MM.1S (cell line): Measurements from ENCODE around the gene SNX11.
A peak's percentile ranks its signal among the peaks of the same experiment; 100 is the strongest.

ENCODE experiments used
- DNase-seq: peaks from one replicate; pipeline ENCODE4 v3.0.0-alpha.2; 2015
- H2AFZ ChIP-seq: fragments of 300-600 bp; sonication (generic); 2 replicates; pipeline ENCODE4 v1.6.0; 2016; ENCODE audit warnings: antibody characterized with exemption, low read length
- H3F3A ChIP-seq: fragments of 300-600 bp; sonication (generic); 2 replicates; pipeline ENCODE4 v1.6.1; 2016; ENCODE audit warnings: mild to moderate bottlenecking, antibody characterized with exemption, low read length, moderate library complexity, mixed read lengths; ENCODE audit not compliant: insufficient read depth
- H3K27ac ChIP-seq: fragments of 300-600 bp; sonication (generic); 2 replicates; pipeline ENCODE4 v1.5.1; 2016; ENCODE audit warnings: mild to moderate bottlenecking, low read length
- H3K27me3 ChIP-seq: fragments of 300-600 bp; sonication (generic); replicated peaks from 2 replicates; pipeline ENCODE4 v1.6.0; 2016; ENCODE audit warnings: low read length; ENCODE audit not compliant: insufficient read depth
- H3K36me3 ChIP-seq: fragments of 300-600 bp; sonication (generic); replicated peaks from 2 replicates; pipeline ENCODE4 v1.6.1; 2016; ENCODE audit warnings: mild to moderate bottlenecking, low read length, mixed read lengths; ENCODE audit not compliant: insufficient read depth
- H3K4me1 ChIP-seq: fragments of 300-600 bp; sonication (generic); 2 replicates; pipeline ENCODE4 v1.6.1; 2016; ENCODE audit warnings: low read length, mixed read lengths
- H3K4me2 ChIP-seq: fragments of 300-600 bp; sonication (generic); 2 replicates; pipeline ENCODE4 v1.6.0; 2016; ENCODE audit warnings: low read depth, low read length
- H3K4me3 ChIP-seq: fragments of 300-600 bp; sonication (generic); 2 replicates; pipeline ENCODE4 v1.5.1; 2016; ENCODE audit warnings: low read length, mixed read lengths
- H3K79me2 ChIP-seq: fragments of 300-600 bp; sonication (generic); 2 replicates; pipeline ENCODE4 v1.6.1; 2016; ENCODE audit warnings: mixed run types, low read length, mixed read lengths
- H3K9ac ChIP-seq: fragments of 300-600 bp; sonication (generic); 2 replicates; pipeline ENCODE4 v1.6.1; 2016; ENCODE audit warnings: low read length, mixed read lengths
- H3K9me2 ChIP-seq: fragments of 300-600 bp; sonication (generic); replicated peaks from 2 replicates; pipeline ENCODE4 v1.6.1; 2016; ENCODE audit warnings: mild to moderate bottlenecking, low read length, mixed read lengths; ENCODE audit not compliant: insufficient read depth
- H3K9me3 ChIP-seq: fragments of 300-600 bp; sonication (generic); replicated peaks from 2 replicates; pipeline ENCODE4 v1.6.1; 2016; ENCODE audit warnings: mild to moderate bottlenecking, low read length, mixed read lengths; ENCODE audit not compliant: insufficient read depth
- H4K20me1 ChIP-seq: fragments of 300-600 bp; sonication (generic); 2 replicates; pipeline ENCODE4 v1.6.1; 2016; ENCODE audit warnings: mild to moderate bottlenecking, low read length, moderate library complexity, mixed read lengths; ENCODE audit not compliant: insufficient read depth
- CTCF ChIP-seq: fragments of 300-600 bp; sonication (generic); IDR thresholded peaks from 2 replicates; pipeline ENCODE4 v1.5.1; 2016; ENCODE audit warnings: antibody characterized with exemption, low read length, mixed read lengths
- EZH2 ChIP-seq: fragments of 300-600 bp; sonication (generic); optimal IDR thresholded peaks from 2 replicates; pipeline ENCODE3; 2017; ENCODE audit warnings: low read depth, mild to moderate bottlenecking, antibody characterized with exemption, low read length, mixed read lengths
- EZH2phosphoT487 ChIP-seq: fragments of 300-600 bp; sonication (generic); IDR thresholded peaks from 2 replicates; pipeline ENCODE4 v1.6.1; 2018; ENCODE audit warnings: antibody characterized with exemption, low read length

The SNX11 gene

GRCh38 chr17:48153691-48154358 lies 46.3 kb downstream of the SNX11 start:
- peak; percentile 35 for DNase-seq
- no peaks in the 10 kb centered on the region for H3K27me3 ChIP-seq
- no peak overlapping the region for H3K4me3 ChIP-seq
- H4K20me1 ChIP-seq, result no peaks in the 10 kb centered on the region
- H3K27ac ChIP-seq, result no peak overlapping the region
- TF ChIP-seq CTCF (peak; percentile 36), EZH2 (no peak)
- no peak overlapping the region for H3K4me2 ChIP-seq
- no peaks in the 10 kb centered on the region for H3K9me3 ChIP-seq
- no peaks in the 10 kb centered on the region for H3F3A ChIP-seq
- no peaks in the 10 kb centered on the region for H3K4me1 ChIP-seq
- H3K9ac ChIP-seq, result no peak overlapping the region
- H3K36me3 ChIP-seq, result no peaks in the 10 kb centered on the region
- no peaks in the 10 kb centered on the region for H3K9me2 ChIP-seq
- no peak overlapping the region for H2AFZ ChIP-seq
- no peaks in the 10 kb centered on the region for H3K79me2 ChIP-seq

DNA sequence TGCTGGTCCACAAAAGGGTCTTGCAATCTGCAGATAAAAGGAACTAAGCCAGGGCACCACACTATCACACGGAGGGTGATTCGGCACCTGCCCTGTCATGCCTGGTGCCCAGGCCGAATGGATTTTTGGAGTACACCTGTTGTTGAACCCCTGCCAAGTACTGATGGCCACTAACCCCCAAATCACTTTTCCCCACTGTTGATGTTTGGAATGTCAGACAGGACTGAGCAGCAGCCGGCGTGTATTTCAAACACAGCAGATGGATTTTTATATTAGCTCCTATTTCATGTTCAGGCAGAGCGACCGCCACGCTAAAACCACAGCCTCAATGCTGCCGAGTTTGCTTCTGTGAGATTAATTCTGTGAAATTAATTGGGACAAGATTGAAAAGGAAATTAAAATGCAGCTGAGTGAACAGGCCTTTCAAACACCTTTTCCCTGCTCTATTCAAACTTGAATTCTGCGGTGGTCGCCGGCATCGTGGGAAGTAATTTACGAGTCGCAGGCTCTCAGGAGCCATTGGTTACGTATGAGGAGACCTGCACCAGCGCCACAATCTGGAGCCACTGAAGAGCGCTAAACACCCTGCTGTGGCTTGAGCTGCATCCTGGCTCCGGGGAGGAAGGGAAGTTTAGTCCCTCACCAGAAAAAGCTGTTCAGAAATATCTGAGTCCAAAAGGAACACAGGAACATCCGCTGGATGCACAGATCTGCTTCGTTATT lies 48.5 kb downstream of the SNX11 start:
- Histone ChIP-seq H3K4me2 (no peak overlapping the region), H3K9ac (no peak overlapping the region), H4K20me1 (no peaks in the 10 kb centered on the region), H3K27ac (no peak overlapping the region), H3K9me3 (no peaks in the 10 kb centered on the region), H2AFZ (no peak overlapping the region), H3K27me3 (no peaks in the 10 kb centered on the region), H3K9me2 (no peaks in the 10 kb centered on the region), H3F3A (no peaks in the 10 kb centered on the region), H3K4me3 (no peak overlapping the region), H3K36me3 (no peaks in the 10 kb centered on the region), H3K79me2 (no peaks in the 10 kb centered on the region), H3K4me1 (no peaks in the 10 kb centered on the region)
- no peak for DNase-seq
- TF ChIP-seq CTCF (no peak), EZH2 (no peak), EZH2phosphoT487 (no peak)

DNA sequence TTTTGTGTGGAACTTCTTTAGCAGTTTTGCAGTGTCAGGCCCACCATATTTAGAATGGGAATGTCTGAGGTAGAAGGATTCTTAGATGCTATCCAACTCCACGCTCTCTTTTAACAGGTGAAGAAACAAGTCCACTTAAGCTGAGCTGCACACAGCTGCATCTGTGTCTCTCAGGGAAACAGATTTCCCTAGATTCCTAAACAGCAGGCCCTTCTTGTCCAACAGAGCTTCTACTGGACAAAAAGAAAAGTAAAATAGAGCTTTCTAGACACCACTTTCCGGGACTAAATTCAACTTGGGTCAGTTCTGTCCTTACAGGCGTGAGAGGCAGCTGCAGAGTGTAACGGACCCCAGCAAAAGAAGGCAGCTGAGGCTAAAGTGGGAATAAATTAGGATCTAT lies 51.7 kb downstream of the SNX11 start:
- DNase-seq, result no peak
- H3K79me2 ChIP-seq, result no peaks in the 10 kb centered on the region
- no peaks in the 10 kb centered on the region for H3F3A ChIP-seq
- no peak overlapping the region for H2AFZ ChIP-seq
- H3K4me2 ChIP-seq, result no peak overlapping the region
- no peaks in the 10 kb centered on the region for H3K36me3 ChIP-seq
- H3K4me1 ChIP-seq, result no peaks in the 10 kb centered on the region
- H3K9me2 ChIP-seq, result no peaks in the 10 kb centered on the region
- no peaks in the 10 kb centered on the region for H3K9me3 ChIP-seq
- TF ChIP-seq EZH2phosphoT487, result no peak
- TF ChIP-seq CTCF, result no peak
- no peak for TF ChIP-seq EZH2
- H3K9ac ChIP-seq, result no peak overlapping the region
- no peaks in the 10 kb centered on the region for H4K20me1 ChIP-seq
- H3K27ac ChIP-seq, result no peak overlapping the region
- H3K4me3 ChIP-seq, result no peak overlapping the region
- H3K27me3 ChIP-seq, result no peaks in the 10 kb centered on the region
